ENCODE results near the gene MYO15B. TPM values are rescaled to one million over a fixed set of nuclear protein-coding genes. Genes with fewer than 3 reads are reported as not detected.

Gene MYO15B
- total and polyA plus RNA-seq, 2 of the 13 experiments (the other 11 are each of a cell fraction or from before 2014, with no cell fraction given): 2.8 to 8.1 TPM

- 0 out of 2 replicates have a peak, but pooled peaks have one; percentile 30 for TF ChIP-seq AHDC1 (CRISPR knock-in tag; IDR thresholded peaks at IDR 0.05; ENCODE audit: borderline replicate concordance)
- no peak for TF ChIP-seq ZFP37 (CRISPR knock-in tag; IDR thresholded peaks at IDR 0.05; ENCODE audit: borderline replicate concordance)
- TF ChIP-seq, protein P1, sequence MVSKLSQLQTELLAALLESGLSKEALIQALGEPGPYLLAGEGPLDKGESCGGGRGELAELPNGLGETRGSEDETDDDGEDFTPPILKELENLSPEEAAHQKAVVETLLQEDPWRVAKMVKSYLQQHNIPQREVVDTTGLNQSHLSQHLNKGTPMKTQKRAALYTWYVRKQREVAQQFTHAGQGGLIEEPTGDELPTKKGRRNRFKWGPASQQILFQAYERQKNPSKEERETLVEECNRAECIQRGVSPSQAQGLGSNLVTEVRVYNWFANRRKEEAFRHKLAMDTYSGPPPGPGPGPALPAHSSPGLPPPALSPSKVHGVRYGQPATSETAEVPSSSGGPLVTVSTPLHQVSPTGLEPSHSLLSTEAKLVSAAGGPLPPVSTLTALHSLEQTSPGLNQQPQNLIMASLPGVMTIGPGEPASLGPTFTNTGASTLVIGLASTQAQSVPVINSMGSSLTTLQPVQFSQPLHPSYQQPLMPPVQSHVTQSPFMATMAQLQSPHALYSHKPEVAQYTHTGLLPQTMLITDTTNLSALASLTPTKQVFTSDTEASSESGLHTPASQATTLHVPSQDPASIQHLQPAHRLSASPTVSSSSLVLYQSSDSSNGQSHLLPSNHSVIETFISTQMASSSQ (IDR thresholded peaks at IDR 0.05; ENCODE audit: low read depth): peak; percentile 33; the same call in 1 of the 2 replicates
- TF ChIP-seq, protein P1 (CRISPR knock-in tag; IDR thresholded peaks at IDR 0.05; ENCODE audit: borderline replicate concordance): peak; percentile 83; the same call in 1 of the 2 replicates
- TF ChIP-seq MXD4 (CRISPR knock-in tag; IDR thresholded peaks at IDR 0.05): no peak; the same call in 1 of the 2 replicates
- TF ChIP-seq ZNF615 (CRISPR knock-in tag; IDR thresholded peaks at IDR 0.05; ENCODE audit: borderline replicate concordance): peak; percentile 81; the same call in 1 of the 2 replicates
- TF ChIP-seq MAFF (IDR thresholded peaks at IDR 0.05; ENCODE audit: low read depth, low read length): 0 out of 2 replicates have a peak, but pooled peaks have one; percentile 5
- no peak for TF ChIP-seq BCL3 (CRISPR knock-in tag; IDR thresholded peaks at IDR 0.05)
- TF ChIP-seq NONO (IDR thresholded peaks at IDR 0.05): no peak
- peak; percentile 78 for TF ChIP-seq NONO (CRISPR knock-in tag; conservative IDR thresholded peaks at IDR 0.05)
- no peak for TF ChIP-seq FOXO1 (CRISPR knock-in tag; IDR thresholded peaks at IDR 0.05)
Observed at GRCh38 chr17:75666959-75667790, 79.6 kb downstream of the MYO15B start, which contains the start of the genes RECQL5 and SAP30BP (continued).

Measured in HepG2 (cell line).